ENCODE measurements around the gene MAFF.
"Not testable (repeated sequence)": the region's sequence is repeated elsewhere in the genome, so short reads cannot be mapped to it uniquely, and the experiment has no call there.

MAFF gene

GRCh38 chr22:38170469-38170868, 31.3 kb upstream of the MAFF start:
- no peak overlapping the region for H3K9ac ChIP-seq (ENCODE audit: low read length)
- H3K4me3 ChIP-seq (ENCODE audit: low read depth, low read length), result no peak overlapping the region
- no peaks in the 10 kb centered on the region for H3K27me3 ChIP-seq (ENCODE audit: control insufficient read depth, insufficient read depth, low read length)
- no peaks in the 10 kb centered on the region for H3K4me1 ChIP-seq (ENCODE audit: control insufficient read depth, insufficient read depth, low read length)
- peaks cover 17% of the 10 kb centered on the region for H3K36me3 ChIP-seq (ENCODE audit: control insufficient read depth, insufficient read depth, low read length)
- H3K27ac ChIP-seq (ENCODE audit: low read depth, low read length), result no peak overlapping the region
- H3K9me3 ChIP-seq (ENCODE audit: control insufficient read depth, insufficient read depth, low read depth, low read length), result no peaks in the 10 kb centered on the region

GRCh38 chr22:38171927-38172831, 29.6 kb upstream of the MAFF start:
- Histone ChIP-seq H3K36me3 (ENCODE audit: control insufficient read depth, insufficient read depth, low read length) (peaks cover 12% of the 10 kb centered on the region), H3K4me3 (ENCODE audit: low read depth, low read length) (no peak overlapping the region), H3K27ac (ENCODE audit: low read depth, low read length) (no peak overlapping the region), H3K9me3 (ENCODE audit: control insufficient read depth, insufficient read depth, low read depth, low read length) (no peaks in the 10 kb centered on the region), H3K27me3 (ENCODE audit: control insufficient read depth, insufficient read depth, low read length) (no peaks in the 10 kb centered on the region), H3K9ac (ENCODE audit: low read length) (no peak overlapping the region), H3K4me1 (ENCODE audit: control insufficient read depth, insufficient read depth, low read length) (no peaks in the 10 kb centered on the region)

DNA sequence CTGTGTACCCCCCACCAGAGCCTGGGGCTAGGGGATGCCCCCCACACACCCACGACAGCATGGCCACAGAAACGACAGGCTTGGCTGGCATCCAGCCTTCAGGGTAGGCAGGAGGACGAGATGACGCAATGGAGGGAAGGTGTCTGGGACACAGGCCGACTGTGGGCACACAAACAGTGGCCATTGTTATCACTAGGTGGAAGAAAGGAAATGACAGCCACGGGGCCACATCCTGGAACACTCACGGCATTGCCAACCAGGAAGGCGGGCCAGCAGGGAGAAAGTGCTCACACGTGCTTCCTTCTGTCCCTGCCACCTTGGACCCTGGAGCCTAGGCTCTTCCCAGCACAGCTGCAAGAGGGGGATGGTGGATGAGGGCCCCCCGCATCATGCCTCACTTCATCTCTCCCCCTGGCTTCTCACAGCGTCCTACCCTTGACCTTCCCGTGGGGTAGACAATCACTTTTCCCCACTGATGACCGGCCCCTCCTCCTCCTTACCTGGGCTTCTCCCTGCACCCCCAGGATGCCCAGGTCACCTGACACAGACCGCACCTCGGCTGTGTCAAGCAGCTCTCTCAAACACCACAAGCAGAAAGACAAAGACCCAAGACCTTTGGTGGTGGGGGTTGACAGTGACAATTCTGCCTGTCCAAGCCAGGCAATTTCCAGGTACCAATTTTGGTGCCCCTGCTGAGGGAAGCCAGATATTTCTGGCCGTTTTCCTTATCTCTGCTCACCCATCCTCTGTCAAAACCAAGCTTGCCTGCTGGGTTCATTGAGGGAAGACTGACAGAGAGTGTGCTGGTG, 28.8 kb upstream of the MAFF start:
- peaks cover 9% of the 10 kb centered on the region for H3K36me3 ChIP-seq (ENCODE audit: control insufficient read depth, insufficient read depth, low read length)
- H3K27ac ChIP-seq (ENCODE audit: low read depth, low read length), result no peak overlapping the region
- no peak overlapping the region for H3K9ac ChIP-seq (ENCODE audit: low read length)
- H3K9me3 ChIP-seq (ENCODE audit: control insufficient read depth, insufficient read depth, low read depth, low read length), result no peaks in the 10 kb centered on the region
- peaks cover 6% of the 10 kb centered on the region; the same call in 1 of the 2 replicates for H3K4me1 ChIP-seq (ENCODE audit: control insufficient read depth, insufficient read depth, low read length)
- no peaks in the 10 kb centered on the region for H3K27me3 ChIP-seq (ENCODE audit: control insufficient read depth, insufficient read depth, low read length)
- H3K4me3 ChIP-seq (ENCODE audit: low read depth, low read length), result no peak overlapping the region

DNA sequence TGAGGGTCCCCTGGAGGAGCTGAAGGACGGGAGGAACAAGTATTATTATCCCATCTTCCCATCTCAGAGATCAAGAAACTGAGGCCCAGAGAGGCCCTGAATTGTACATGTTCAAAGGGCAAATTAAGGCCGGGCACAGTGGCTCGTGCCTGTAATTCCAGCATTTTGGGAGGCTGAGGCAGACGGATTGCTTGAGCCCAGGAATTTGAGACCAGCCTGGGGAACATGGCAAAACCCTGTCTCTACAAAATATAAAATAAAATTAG, 28.2 kb upstream of the MAFF start:
- no peaks in the 10 kb centered on the region for H3K9me3 ChIP-seq (ENCODE audit: control insufficient read depth, insufficient read depth, low read depth, low read length)
- H3K9ac ChIP-seq (ENCODE audit: low read length), result no peak overlapping the region
- no peaks in the 10 kb centered on the region for H3K27me3 ChIP-seq (ENCODE audit: control insufficient read depth, insufficient read depth, low read length)
- H3K36me3 ChIP-seq (ENCODE audit: control insufficient read depth, insufficient read depth, low read length), result peaks cover 5% of the 10 kb centered on the region; the same call in 1 of the 2 replicates
- no peak overlapping the region for H3K27ac ChIP-seq (ENCODE audit: low read depth, low read length)
- H3K4me1 ChIP-seq (ENCODE audit: control insufficient read depth, insufficient read depth, low read length), result peaks cover 6% of the 10 kb centered on the region; the same call in 1 of the 2 replicates
- no peak overlapping the region for H3K4me3 ChIP-seq (ENCODE audit: low read depth, low read length)

DNA sequence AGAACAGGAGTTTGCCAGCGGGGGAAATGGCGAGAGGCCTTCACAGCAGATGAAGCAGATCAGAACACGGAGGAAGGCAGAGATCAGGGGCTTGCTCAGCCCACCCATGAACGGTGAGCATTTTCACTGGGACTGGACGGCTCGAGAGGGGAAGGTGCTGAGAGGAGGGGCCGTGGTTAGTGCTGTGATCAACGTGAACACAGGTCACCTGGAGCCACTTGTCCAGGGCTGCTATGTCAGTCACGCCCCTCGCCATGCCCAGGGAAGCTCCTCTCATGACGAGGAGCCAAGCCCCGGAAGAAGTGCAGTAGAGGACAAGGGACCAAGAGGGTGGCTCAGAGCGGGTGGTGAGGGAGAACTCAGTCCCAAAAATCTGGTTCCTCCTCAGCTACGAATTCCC, 27.2 kb upstream of the MAFF start:
- H3K9me3 ChIP-seq (ENCODE audit: control insufficient read depth, insufficient read depth, low read depth, low read length), result no peaks in the 10 kb centered on the region
- H3K36me3 ChIP-seq (ENCODE audit: control insufficient read depth, insufficient read depth, low read length), result no peaks in the 10 kb centered on the region
- no peaks in the 10 kb centered on the region for H3K27me3 ChIP-seq (ENCODE audit: control insufficient read depth, insufficient read depth, low read length)
- H3K9ac ChIP-seq (ENCODE audit: low read length), result no peak overlapping the region
- H3K4me3 ChIP-seq (ENCODE audit: low read depth, low read length), result no peak overlapping the region
- H3K4me1 ChIP-seq (ENCODE audit: control insufficient read depth, insufficient read depth, low read length), result peaks cover 6% of the 10 kb centered on the region; the same call in 1 of the 2 replicates
- H3K27ac ChIP-seq (ENCODE audit: low read depth, low read length), result no peak overlapping the region

- no peaks in the 10 kb centered on the region for H3K36me3 ChIP-seq (ENCODE audit: control insufficient read depth, insufficient read depth, low read length)
- H3K9ac ChIP-seq (ENCODE audit: low read length), result no peak overlapping the region
- peaks cover 14% of the 10 kb centered on the region for H3K4me1 ChIP-seq (ENCODE audit: control insufficient read depth, insufficient read depth, low read length)
These were observed 26.3 kb upstream of the MAFF start for GRCh38 chr22:38175206-38176118.

GRCh38 chr22:38176170-38176741, 25.5 kb upstream of the MAFF start:
- Histone ChIP-seq H3K4me1 (ENCODE audit: control insufficient read depth, insufficient read depth, low read length) (peaks cover 22% of the 10 kb centered on the region), H3K4me3 (ENCODE audit: low read depth, low read length) (no peak overlapping the region), H3K36me3 (ENCODE audit: control insufficient read depth, insufficient read depth, low read length) (no peaks in the 10 kb centered on the region), H3K27ac (ENCODE audit: low read depth, low read length) (no peak overlapping the region), H3K9me3 (ENCODE audit: control insufficient read depth, insufficient read depth, low read depth, low read length) (no peaks in the 10 kb centered on the region), H3K27me3 (ENCODE audit: control insufficient read depth, insufficient read depth, low read length) (no peaks in the 10 kb centered on the region), H3K9ac (ENCODE audit: low read length) (no peak overlapping the region)

More at GRCh38 chr22:38175206-38176118, 26.3 kb upstream of the MAFF start:
- H3K27me3 ChIP-seq (ENCODE audit: control insufficient read depth, insufficient read depth, low read length), result no peaks in the 10 kb centered on the region
- no peak overlapping the region for H3K27ac ChIP-seq (ENCODE audit: low read depth, low read length)
- no peaks in the 10 kb centered on the region for H3K9me3 ChIP-seq (ENCODE audit: control insufficient read depth, insufficient read depth, low read depth, low read length)
- no peak overlapping the region for H3K4me3 ChIP-seq (ENCODE audit: low read depth, low read length)

GRCh38 chr22:38177044-38177443, 24.8 kb upstream of the MAFF start:
- Histone ChIP-seq H3K4me3 (ENCODE audit: low read depth, low read length) (no peak overlapping the region), H3K36me3 (ENCODE audit: control insufficient read depth, insufficient read depth, low read length) (no peaks in the 10 kb centered on the region), H3K27me3 (ENCODE audit: control insufficient read depth, insufficient read depth, low read length) (no peaks in the 10 kb centered on the region), H3K9me3 (ENCODE audit: control insufficient read depth, insufficient read depth, low read depth, low read length) (no peaks in the 10 kb centered on the region), H3K9ac (ENCODE audit: low read length) (no peak overlapping the region), H3K4me1 (ENCODE audit: control insufficient read depth, insufficient read depth, low read length) (peaks cover 25% of the 10 kb centered on the region), H3K27ac (ENCODE audit: low read depth, low read length) (no peak overlapping the region)

- peak overlapping the region; percentile 45; the same call in 1 of the 2 replicates for H3K27ac ChIP-seq (ENCODE audit: low read depth, low read length)
- H3K4me1 ChIP-seq (ENCODE audit: control insufficient read depth, insufficient read depth, low read length), result peaks cover 26% of the 10 kb centered on the region
- H3K4me3 ChIP-seq (ENCODE audit: low read depth, low read length); H3K36me3 ChIP-seq (ENCODE audit: control insufficient read depth, insufficient read depth, low read length); H3K9me3 ChIP-seq (ENCODE audit: control insufficient read depth, insufficient read depth, low read depth, low read length); H3K27me3 ChIP-seq (ENCODE audit: control insufficient read depth, insufficient read depth, low read length): not testable (repeated sequence)
- H3K9ac ChIP-seq (ENCODE audit: low read length), result peak overlapping the region; percentile 12
These were observed 24.2 kb upstream of the MAFF start for GRCh38 chr22:38177571-38177925.

- Histone ChIP-seq H3K4me1 (ENCODE audit: control insufficient read depth, insufficient read depth, low read length) (peaks cover 26% of the 10 kb centered on the region), H3K36me3 (ENCODE audit: control insufficient read depth, insufficient read depth, low read length) (no peaks in the 10 kb centered on the region), H3K9ac (ENCODE audit: low read length) (peak overlapping the region; percentile 43), H3K9me3 (ENCODE audit: control insufficient read depth, insufficient read depth, low read depth, low read length) (no peaks in the 10 kb centered on the region), H3K27me3 (ENCODE audit: control insufficient read depth, insufficient read depth, low read length) (no peaks in the 10 kb centered on the region), H3K27ac (ENCODE audit: low read depth, low read length) (peak overlapping the region; percentile 45; the same call in 1 of the 2 replicates), H3K4me3 (ENCODE audit: low read depth, low read length) (no peak overlapping the region)
These were observed 23.7 kb upstream of the MAFF start for GRCh38 chr22:38177926-38178604.
